SU-DHL-6 (cell line): ENCODE measurements around the gene ELP2.

Experiments
- H2AFZ ChIP-seq: fragments of 200-600 bp; sonication (generic); 2 replicates; pipeline ENCODE4 v1.6.1; 2014; ENCODE audit warnings: low read depth, mild to moderate bottlenecking, moderate library complexity, mixed read lengths, antibody characterized with exemption, low read length; ENCODE audit not compliant: severe bottlenecking
- H3F3A ChIP-seq: fragments of 200-600 bp; shearing (Covaris generic); 2 replicates; pipeline ENCODE4 v1.6.0; 2016; ENCODE audit warnings: antibody characterized with exemption, mild to moderate bottlenecking; ENCODE audit not compliant: insufficient read depth
- H3K27ac ChIP-seq: fragments of 200-600 bp; sonication (generic); 2 replicates; pipeline ENCODE4 v1.5.1; 2016; ENCODE audit warnings: low read depth, mild to moderate bottlenecking, low read length, moderate library complexity, mixed read lengths
- H3K27me3 ChIP-seq: fragments of 200-600 bp; sonication (generic), shearing (Covaris generic); 2 replicates; pipeline ENCODE4 v1.6.0; 2014; ENCODE audit warnings: mild to moderate bottlenecking, low read length
- H3K36me3 ChIP-seq: fragments of 200-600 bp; sonication (generic); 2 replicates; pipeline ENCODE4 v1.6.1; 2014; ENCODE audit warnings: mild to moderate bottlenecking, low read length, mixed read lengths
- H3K4me2 ChIP-seq: fragments of 300-600, 200-600 bp; shearing (Covaris generic), sonication (generic); 2 replicates; pipeline ENCODE4 v1.6.0; 2014; ENCODE audit warnings: low read length, low read depth, mild to moderate bottlenecking; ENCODE audit not compliant: poor library complexity, severe bottlenecking
- H3K4me3 ChIP-seq: fragments of 200-600 bp; sonication (generic); 2 replicates; pipeline ENCODE4 v1.5.1; 2014; ENCODE audit warnings: antibody characterized with exemption, low read length, mild to moderate bottlenecking, mixed read lengths; ENCODE audit not compliant: insufficient read depth, poor library complexity, severe bottlenecking
- H3K79me2 ChIP-seq: fragments of 200-600 bp; sonication (generic); 2 replicates; pipeline ENCODE4 v1.6.1; 2014; ENCODE audit warnings: mild to moderate bottlenecking, low read length, moderate library complexity; ENCODE audit not compliant: insufficient read depth
- H3K9ac ChIP-seq: fragments of 200-600 bp; sonication (generic); 2 replicates; pipeline ENCODE4 v1.7.0; 2014; ENCODE audit warnings: mild to moderate bottlenecking, low read length
- H3K9me2 ChIP-seq: fragments of 200-600 bp; sonication (generic); replicated peaks from 2 replicates; pipeline ENCODE4 v1.6.1; 2014; ENCODE audit warnings: low read length; ENCODE audit not compliant: insufficient read depth
- H3K9me3 ChIP-seq: fragments of 200-600 bp; sonication (generic); 2 replicates; pipeline ENCODE4 v1.6.1; 2014; ENCODE audit warnings: low read length, mixed read lengths; ENCODE audit not compliant: insufficient read depth
- H4K20me1 ChIP-seq: fragments of 200-600 bp; sonication (generic); 2 replicates; pipeline ENCODE4 v1.6.1; 2014; ENCODE audit warnings: low read depth, mild to moderate bottlenecking, antibody characterized with exemption, low read length, moderate library complexity, mixed read lengths
- CTCF ChIP-seq: fragments of 200-600 bp; sonication (generic); IDR thresholded peaks from one replicate; pipeline ENCODE4 v1.5.1; 2017; ENCODE audit warnings: antibody characterized with exemption, mild to moderate bottlenecking, low read length, moderate library complexity; ENCODE audit not compliant: insufficient read depth, poor library complexity, severe bottlenecking
- EZH2phosphoT487 ChIP-seq: fragments of 200-600 bp; sonication (generic), shearing (Covaris generic); conservative IDR thresholded peaks from 2 replicates; pipeline ENCODE4 v1.6.1; 2018; ENCODE audit warnings: mild to moderate bottlenecking, antibody characterized with exemption, low read length, moderate library complexity, mixed read lengths

Gene ELP2

GRCh38 chr18:36185157-36185556 lies 55.5 kb downstream of the ELP2 start:
- H2AFZ ChIP-seq, result no peak overlapping the region
- no peak overlapping the region for H3K27ac ChIP-seq
- H3K9ac ChIP-seq, result no peak overlapping the region
- H3K9me3 ChIP-seq, result no peaks in the 10 kb centered on the region
- H3K4me2 ChIP-seq, result no peak overlapping the region
- H3K9me2 ChIP-seq, result no peaks in the 10 kb centered on the region
- no peaks in the 10 kb centered on the region for H3K27me3 ChIP-seq
- peaks cover 2% of the 10 kb centered on the region for H3F3A ChIP-seq
- TF ChIP-seq EZH2phosphoT487 (no peak), CTCF (no peak)
- no peaks in the 10 kb centered on the region for H3K36me3 ChIP-seq
- no peaks in the 10 kb centered on the region for H3K79me2 ChIP-seq
- no peaks in the 10 kb centered on the region for H4K20me1 ChIP-seq
- no peak overlapping the region for H3K4me3 ChIP-seq

- no peaks in the 10 kb centered on the region for H3K27me3 ChIP-seq
- no peaks in the 10 kb centered on the region for H3K79me2 ChIP-seq
- no peak overlapping the region for H2AFZ ChIP-seq
- H3K4me3 ChIP-seq, result no peak overlapping the region
- H3K9me3 ChIP-seq, result no peaks in the 10 kb centered on the region
- no peak overlapping the region for H3K27ac ChIP-seq
- no peaks in the 10 kb centered on the region for H4K20me1 ChIP-seq
- no peaks in the 10 kb centered on the region for H3K9me2 ChIP-seq
- TF ChIP-seq EZH2phosphoT487 (no peak), CTCF (no peak)
- H3K36me3 ChIP-seq, result no peaks in the 10 kb centered on the region
- no peak overlapping the region for H3K4me2 ChIP-seq
- no peaks in the 10 kb centered on the region for H3F3A ChIP-seq
- no peak overlapping the region for H3K9ac ChIP-seq
Measured at GRCh38 chr18:36185901-36186460, 56.3 kb downstream of the ELP2 start.

- Histone ChIP-seq H3K27ac (no peak overlapping the region), H4K20me1 (no peaks in the 10 kb centered on the region), H3K27me3 (no peaks in the 10 kb centered on the region), H3F3A (no peaks in the 10 kb centered on the region), H3K36me3 (no peaks in the 10 kb centered on the region), H3K79me2 (no peaks in the 10 kb centered on the region), H3K4me3 (peak overlapping the region; percentile 8), H3K9me2 (no peaks in the 10 kb centered on the region), H3K9ac (no peak overlapping the region; the same call in 1 of the 2 replicates), H3K9me3 (no peaks in the 10 kb centered on the region), H2AFZ (peak overlapping the region; percentile 58), H3K4me2 (peak overlapping the region; percentile 46)
- no peak for TF ChIP-seq EZH2phosphoT487
- TF ChIP-seq CTCF, result no peak
Measured at GRCh38 chr18:36186461-36187192, 56.9 kb downstream of the ELP2 start.
